GM18517 (cell line): ENCODE data around the gene DPAGT1.
A peak's percentile ranks its signal among the peaks of the same experiment; 100 is the strongest.
"Not testable (repeated sequence)": the region's sequence is repeated elsewhere in the genome, so short reads cannot be mapped to it uniquely, and the experiment has no call there.

Experiments used
- ATAC-seq: cut with Tn5 transposase; IDR thresholded peaks from one replicate; pipeline ENCODE4 v1.9.1; 2021; ENCODE audit warnings: mild to moderate bottlenecking, moderate library complexity; ENCODE audit not compliant: unreplicated experiment

Gene DPAGT1

GRCh38 chr11:119101759-119102423, at the start of gene DPAGT1:
Gene DPAGT1, minus strand, starts transcription at chr11:119101853. Its CDS starts 198 bp downstream, at chr11:119101655.
- peak; percentile 77 for ATAC-seq

- ATAC-seq, result no peak
These were observed 48.2 kb upstream of the DPAGT1 start for GRCh38 chr11:119149786-119150275.

DNA sequence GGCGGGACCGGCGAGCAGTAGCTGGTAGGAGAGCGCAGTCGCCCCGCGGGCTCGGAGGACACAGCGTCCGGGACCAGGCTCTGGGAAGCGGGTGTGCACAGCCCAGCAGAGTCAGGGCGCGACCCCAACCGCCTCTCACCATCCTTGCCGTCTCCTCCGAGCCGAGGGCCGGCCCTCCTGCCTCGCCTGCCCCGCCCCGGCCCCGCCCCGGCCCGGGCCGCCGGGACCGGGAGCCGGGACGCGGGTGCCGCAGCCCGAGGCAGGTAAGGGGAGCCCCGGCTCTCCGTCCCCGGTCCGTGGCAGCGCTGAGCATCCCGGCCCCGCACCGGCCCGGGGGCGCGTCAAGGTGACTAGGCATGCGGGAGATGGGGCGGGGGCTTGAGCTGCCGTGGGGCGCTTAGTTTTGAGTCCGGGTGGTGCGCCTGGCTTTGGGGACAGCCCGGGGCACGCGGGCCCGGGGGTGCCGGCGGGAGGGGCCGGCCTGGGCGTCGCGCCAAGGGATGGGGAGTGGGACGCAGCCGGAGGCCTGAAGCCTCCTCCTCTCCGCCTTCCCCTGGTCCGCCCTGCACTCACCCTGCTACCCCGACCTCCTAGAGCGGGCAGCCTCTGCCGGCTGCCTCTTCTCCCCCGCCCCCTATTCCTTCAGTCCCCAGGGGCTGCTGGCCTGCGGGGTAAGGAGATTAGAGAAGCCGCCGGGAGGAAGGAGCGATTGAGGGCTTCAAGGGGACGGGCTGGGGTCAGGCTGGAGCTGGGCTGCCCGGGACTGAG, 47.5 kb upstream of the DPAGT1 start, which contains the start of gene ABCG4:
Gene ABCG4 (plus strand): TSS at position 35 of the 768 bp plus-strand sequence. CDS start 914 bp downstream, outside the sequence.
- no peak for ATAC-seq

DNA sequence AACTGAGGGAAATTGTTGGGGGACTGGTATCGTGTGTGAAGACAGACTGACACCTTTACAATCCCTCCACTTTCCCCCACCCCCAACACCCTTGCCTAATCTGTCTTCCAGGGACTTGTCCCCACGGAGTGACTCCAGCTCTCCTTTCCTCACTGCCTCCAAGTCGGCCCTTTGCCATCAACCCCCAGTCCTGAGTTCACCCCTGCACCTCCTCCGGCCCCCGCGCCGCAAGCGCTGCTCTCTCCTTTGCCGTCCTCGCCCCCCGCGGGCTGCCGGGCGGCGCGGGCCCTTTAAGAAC, 47.0 kb upstream of the DPAGT1 start:
- ATAC-seq, result no peak

GRCh38 chr11:119147604-119148333, 46.1 kb upstream of the DPAGT1 start:
- no peak for ATAC-seq

DNA sequence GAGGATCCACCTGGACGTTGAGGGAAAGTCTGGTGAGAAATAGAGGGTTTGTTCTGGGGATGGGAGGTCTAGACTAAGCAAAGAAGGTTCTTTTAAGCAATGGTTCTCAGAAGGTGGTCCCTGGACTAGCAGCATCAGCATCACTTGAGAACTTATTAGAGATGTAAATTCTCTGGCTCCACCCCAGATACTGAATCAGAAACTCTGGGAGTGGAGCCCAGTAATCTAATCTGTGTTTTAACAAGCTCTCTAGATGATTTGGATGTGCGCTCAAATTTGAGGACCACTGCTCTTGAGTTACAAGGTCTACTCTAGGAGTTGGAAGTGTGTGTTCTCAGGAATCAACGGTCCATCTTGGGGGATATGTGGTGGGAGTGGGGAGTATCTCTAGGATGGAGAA, 43.9 kb upstream of the DPAGT1 start:
- no peak for ATAC-seq

DNA sequence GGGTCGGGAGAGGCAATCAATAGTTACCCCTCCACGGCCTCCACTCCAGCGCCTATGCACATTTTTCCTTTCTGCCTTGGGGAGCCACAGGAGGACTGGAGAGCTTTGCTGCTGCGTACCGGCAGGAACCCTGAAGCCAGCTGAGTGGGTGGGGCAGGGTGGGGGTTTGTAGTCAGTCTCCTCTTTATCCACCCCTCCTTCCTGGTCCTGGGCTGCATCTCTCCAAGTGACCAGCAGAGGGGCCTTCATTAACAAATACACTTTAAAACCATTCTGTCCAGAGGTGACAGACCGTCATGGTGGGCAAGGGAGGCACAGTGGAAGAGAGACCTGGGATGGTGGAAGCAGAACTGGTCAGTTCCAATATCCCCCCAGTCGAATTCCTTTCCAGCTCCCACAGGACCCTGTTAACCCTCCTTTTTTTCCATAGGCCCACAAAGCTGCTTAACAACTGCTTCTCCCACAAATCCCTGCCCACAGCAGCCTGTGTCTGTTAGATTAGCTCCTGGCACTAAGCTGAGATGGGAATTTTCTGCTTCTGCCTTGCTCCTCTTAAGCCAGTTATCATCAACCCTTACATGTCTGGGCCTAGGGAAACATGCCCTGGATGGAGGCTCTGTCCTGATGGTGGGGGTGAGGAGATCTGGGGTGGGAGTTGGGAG, 43.3 kb upstream of the DPAGT1 start:
- no peak for ATAC-seq

GRCh38 chr11:119139276-119139675, 37.6 kb upstream of the DPAGT1 start:
- ATAC-seq, result not testable (repeated sequence)

DNA sequence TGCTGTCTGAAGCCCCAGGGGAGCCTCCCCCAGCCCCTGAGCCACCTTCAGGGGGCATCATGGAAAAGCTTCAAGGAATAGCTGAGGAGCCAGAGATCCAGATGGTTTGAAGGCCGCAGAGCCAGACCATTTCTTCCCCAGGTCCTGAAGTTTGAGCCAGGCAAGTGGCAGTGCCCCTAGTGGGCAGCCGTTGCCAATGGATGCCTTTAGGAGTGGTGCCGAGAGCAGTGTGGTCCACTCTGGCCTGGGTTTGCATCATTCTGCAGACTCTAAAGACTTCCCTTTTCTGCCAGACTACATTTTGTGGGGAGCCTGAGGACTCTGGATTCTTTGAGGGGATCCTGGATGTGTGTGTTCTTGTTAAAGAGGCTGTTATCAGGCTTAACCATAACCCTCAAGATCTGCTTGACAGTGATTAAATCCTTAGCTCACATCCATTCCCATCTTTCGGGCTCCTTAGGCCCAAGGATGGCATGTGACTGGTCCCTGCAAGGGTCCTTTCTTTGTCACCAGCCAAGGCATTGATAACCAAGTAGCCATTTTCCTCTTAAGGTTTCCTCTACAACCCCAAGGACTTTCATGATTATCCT, 32.8 kb upstream of the DPAGT1 start:
- no peak for ATAC-seq

GRCh38 chr11:119130662-119131061, 29.0 kb upstream of the DPAGT1 start:
- ATAC-seq, result no peak

- no peak for ATAC-seq
These were observed 25.1 kb upstream of the DPAGT1 start for GRCh38 chr11:119126675-119127268.

DNA sequence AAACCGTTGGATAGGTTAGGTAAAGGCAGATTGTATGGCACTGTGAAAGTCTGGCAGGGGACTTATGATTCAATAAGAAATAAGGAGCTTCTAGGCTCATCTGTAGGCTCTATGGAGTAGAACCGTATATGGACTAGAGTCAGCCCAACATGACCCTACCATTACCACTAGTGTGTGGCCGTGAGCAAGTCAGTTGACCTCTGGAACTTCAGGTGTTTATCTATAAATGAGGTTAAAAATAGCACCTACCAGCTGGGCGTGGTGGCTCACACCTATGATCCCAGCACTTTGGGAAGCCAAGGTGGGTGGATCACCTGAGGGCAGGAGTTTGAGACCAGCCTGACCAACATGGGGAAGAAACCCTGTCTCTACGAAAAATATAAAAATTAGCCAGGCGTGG, 24.2 kb upstream of the DPAGT1 start:
- no peak for ATAC-seq

DNA sequence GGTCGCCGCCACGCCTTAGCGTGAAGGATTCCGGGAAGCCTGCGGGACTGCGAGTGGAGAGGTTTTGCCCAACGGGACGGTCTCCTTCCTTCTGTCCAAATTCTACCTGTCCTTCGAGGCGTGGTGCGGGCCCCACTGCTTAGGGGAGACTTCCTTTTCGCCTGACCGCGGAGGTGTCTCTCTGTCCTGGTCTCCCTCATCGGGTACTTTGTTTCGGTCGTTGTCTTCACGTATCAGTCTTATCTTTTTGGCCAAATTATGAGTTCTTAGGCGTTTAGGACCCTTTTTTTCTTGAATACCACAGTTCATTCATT, 20.1 kb upstream of the DPAGT1 start:
- ATAC-seq, result peak; percentile 14

GRCh38 chr11:119121008-119121810, 19.6 kb upstream of the DPAGT1 start, which contains the start of gene HINFP:
Gene HINFP, plus strand, starts transcription at chr11:119121580. Its CDS starts 5,365 bp downstream, at chr11:119126945.
- peak; percentile 87 for ATAC-seq

GRCh38 chr11:119120639-119121007, 19.0 kb upstream of the DPAGT1 start:
- no peak for ATAC-seq

DNA sequence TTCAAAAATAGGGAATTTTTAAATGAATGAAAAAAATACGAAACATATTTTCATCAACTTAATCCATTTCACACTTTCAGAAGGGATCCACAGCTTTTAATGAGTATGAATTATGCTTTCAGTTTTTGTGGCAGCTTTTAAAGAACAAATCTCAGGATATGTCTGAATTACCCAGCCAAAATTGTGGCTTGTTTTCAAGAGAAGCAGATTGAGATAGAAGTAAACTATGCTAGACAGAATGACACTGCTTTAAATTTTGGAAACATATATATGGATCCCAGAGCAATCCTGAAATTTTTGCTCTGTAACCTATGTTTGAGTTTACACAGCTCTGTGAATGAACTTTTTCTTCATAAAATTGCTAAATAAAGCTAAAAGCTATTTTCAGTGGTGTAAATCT, 17.3 kb upstream of the DPAGT1 start:
- no peak for ATAC-seq

GRCh38 chr11:119118227-119118626, 16.6 kb upstream of the DPAGT1 start:
- no peak for ATAC-seq

- ATAC-seq, result no peak
These were observed 15.5 kb upstream of the DPAGT1 start for GRCh38 chr11:119117004-119117706.

- no peak for ATAC-seq
These were observed 14.9 kb upstream of the DPAGT1 start for GRCh38 chr11:119116601-119117000.
